ENCODE results near the gene FEM1C. TPM values are rescaled to one million over a fixed set of nuclear protein-coding genes. Genes with fewer than 3 reads are reported as not detected.

The FEM1C gene
- polyA plus RNA-seq, 12 donors = 20.6 to 36.2 (median 29.1) TPM; not detected in 1

DNA sequence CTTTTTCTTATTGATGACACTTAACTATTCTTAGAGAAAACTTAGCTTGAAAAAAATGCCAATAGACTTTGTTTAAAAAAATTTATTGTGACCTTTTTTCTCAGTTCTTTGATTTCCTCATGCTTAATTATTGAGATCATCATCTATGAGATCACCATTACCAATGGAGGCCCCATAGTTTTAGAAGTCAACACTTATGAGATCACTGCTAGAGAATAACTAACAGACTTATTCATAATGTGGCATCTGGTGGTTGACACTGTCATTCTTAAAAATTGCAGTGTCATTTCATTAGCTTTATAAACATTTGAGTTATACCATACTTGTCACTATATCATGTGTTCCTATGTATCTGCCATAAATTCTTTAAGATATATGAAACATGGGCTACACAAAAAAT, 14.9 kb upstream of the FEM1C start:
- DNase-seq = no peak

DNA sequence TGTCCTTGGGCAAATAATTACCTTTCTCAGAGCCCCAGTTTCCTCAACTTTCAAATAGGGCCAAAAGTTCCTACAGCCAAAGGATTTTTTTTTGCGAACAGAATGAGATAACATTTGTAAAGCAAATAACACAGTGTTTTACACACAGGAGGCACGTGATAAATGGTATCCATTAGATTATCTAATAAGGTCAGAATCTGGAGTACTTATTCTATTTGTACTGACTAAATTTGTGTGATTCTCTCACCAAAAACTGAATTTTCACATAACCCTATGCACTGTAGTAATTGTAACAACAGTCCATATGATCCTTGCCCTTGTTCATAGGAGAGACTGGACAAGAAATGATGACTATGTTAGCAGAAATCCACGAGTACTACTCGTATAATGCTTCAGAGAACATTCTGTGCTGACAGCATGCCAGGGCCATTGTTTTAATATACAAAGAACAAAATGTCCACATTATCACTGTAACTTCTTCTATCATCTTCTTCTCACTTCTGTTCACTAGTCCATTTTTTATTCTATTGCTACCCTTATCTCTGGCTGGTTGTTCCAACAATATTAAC, 13.9 kb upstream of the FEM1C start:
- no peak for DNase-seq

DNA sequence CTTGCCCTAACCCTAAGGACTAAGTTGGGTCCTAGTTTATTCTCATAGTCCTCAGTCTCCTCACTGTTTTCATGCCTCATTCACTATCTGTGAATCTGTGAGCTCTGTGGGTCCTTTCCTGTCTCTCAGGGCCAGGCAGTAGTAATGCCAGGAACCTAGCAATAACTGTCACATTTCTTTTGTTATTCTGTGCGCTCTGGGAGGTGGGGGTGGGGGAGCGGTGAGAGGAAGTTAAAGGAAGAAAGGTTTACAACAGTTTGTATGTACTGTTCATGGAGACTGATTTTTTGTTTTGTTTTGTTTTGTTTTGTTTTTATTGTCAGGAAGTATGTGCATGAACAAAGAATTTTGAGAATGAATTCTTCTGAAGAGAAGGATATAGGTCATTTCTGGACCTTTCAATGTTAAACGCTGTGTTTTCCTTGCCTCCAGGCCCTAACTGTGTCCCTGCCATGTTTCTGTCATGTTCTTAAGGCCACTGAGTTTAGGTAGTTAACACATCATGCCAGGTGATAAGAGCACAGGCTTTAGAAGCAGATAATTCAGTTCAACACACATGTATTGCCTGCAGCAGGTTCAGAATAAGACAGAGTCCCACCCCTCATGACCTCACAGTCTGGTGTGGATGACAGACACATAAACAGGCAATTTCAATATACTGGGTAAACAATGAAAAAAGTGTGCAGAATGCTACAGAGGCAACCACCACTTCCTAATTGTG, 13.3 kb upstream of the FEM1C start:
- no peak for DNase-seq

DNA sequence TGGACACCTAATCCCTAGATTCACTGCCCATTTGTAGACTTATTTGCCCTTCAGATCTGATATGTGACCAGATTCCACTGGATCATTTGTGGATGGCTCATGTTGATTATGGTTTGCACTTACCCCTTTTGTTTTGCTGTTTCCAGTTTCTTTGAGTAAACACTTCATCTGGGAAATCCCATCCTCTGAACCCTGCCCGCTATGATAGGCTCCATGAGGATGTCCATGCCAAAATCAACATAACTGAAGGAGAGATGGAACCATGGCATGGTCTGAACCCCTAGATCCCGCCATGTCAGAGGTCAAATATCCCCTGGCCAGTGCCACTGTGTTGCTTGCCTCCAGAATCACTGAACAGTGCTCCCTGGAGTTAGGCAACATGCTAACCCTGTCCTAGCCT, 11.7 kb upstream of the FEM1C start:
- no peak for DNase-seq

DNA sequence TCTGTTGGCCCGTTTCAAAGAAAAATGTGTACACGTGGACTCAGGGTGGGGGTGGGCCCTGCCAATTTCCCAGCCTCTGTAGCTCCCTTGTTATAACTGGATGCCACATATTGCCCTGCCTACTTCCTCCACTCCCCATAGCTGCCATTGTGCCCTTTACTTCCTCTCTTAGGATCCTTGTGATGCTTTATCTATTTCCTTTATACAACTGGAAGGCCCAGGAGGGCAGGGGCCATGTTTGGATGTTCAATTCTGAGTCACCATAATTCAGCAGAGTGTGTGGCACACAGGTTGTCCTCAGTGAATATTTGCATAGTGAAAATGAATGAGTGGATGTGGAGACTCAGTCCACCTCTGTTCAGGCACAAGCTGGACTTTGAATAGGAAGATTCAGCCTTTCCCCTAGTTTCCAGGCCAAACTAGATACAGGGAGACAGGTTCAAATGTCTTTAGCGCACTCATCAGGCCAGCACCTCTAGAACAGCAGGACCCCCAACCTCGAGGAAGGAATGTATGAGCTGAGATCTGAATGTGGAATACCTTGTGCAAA, 10.6 kb upstream of the FEM1C start:
- no peak for DNase-seq

DNA sequence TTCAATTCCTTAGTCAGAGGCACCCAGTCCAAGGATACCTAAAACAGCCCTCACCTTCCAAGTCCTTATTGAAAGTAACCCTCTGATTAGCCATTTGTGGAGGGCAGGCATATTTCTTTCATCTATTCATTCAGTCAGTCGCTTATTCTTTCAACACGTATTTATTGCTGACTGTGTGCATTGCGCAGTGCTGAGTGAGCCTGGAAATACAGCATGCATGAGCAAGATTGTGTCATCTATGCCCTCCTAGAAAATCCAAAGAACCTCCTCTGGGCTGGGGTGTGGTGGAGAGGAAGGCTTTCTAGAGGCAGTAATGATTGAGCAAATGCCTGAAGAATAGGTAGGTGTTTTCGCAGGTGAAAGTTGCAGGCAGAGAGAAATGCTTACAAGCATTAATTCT, 8.5 kb upstream of the FEM1C start:
- no peak for DNase-seq

DNA sequence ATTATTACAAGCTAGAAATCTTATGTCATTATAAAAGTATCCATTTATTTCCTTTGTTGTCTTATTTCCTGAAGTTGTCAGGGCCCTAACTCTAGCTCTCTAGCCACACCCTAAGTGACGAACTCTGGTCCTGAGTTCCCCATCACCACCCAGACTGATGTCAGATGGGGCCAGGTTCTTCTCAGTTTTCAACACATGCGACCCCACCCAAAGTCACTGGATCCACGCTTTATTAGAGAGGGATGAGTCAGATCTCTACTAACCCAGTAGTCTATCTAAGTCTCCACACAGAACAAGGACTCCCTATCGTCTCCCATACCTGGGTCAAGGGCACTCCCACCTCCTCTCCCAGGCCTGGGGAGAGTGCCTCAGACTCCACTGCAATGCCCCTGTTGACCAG, 6.8 kb upstream of the FEM1C start:
- DNase-seq = no peak

DNA sequence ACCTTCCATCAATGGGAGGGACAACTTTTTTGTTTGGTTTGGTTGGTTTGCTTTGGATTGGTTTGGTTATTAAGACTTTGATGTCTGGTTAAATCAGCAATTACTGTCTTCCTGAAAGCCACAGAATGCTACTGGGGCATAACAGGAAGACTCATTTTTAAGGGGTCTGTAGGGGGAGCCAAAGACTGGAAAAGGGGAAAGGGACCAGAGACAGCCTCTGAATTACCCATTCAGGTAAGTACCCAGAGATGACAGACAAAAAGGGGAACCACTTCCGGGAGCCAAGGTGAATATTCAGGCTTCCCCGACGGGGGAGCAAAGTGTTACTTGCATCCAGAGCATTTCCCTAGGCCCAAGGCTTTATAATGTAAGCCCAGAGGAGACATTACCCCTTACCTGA, 4.6 kb upstream of the FEM1C start:
- DNase-seq = no peak

DNA sequence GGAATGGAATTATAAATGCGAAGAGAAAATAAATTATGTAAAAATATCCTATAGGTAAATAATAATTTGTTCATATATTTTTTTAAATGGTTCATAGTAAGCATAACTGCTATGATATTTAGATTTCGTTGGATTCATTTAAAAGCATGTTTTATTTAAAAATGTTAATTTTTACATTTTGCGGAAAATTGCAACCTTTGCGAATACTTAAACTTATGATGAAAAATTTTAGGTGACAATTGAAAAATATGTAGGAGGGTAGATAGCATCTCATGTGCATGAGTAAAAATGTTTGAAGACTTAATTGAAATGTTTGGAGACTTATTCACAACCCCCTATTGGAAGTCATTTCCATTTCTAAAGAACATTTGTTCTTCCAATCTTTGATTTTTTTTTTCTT, 4.1 kb upstream of the FEM1C start:
- no peak for DNase-seq

DNA sequence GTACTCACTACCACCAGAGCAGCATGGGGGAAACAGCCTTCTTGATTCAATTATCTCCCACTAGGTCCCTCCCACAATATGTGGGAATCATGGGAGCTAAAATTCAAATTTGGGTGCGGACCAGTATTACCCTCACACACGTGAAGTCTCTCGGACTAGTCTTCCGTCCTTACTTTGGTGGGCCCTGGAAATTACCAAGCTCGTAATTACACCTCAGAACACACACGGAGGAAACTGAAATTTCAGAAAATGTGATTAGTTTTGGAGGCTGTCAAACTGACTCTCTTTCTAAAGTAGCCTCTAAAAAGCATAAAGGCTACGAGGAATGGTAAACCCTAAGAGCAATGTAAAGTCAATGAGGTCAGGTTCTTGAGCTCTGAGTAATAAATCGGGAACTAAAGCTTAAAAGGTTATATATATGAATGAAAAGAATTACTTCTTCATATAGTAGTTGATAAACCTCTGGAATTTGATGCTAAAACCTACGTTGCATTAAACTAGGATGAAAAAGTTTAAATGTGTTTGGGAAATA, 842 bp upstream of the FEM1C start:
- DNase-seq = no peak

DNA sequence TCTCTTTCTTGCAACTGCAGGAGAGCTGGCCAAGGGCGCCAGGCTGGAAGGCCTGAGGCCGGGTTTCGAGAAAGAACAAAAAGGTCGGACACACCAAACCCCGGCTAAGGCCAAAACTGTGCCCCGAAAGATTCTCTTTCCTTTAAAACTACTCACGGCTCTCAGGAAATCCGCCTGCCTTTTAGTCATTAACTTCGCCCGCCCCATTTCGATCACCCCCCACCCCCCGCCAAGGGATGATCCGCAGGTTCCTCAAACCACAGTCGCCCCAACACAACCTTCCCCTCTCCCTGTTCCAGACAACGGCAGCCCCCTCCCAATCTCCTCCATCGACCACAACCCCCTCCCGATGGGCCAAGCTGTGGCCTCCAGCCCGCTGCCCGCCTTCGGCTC, 536 bp downstream of the FEM1C start:
- peak; percentile 63 for DNase-seq

DNA sequence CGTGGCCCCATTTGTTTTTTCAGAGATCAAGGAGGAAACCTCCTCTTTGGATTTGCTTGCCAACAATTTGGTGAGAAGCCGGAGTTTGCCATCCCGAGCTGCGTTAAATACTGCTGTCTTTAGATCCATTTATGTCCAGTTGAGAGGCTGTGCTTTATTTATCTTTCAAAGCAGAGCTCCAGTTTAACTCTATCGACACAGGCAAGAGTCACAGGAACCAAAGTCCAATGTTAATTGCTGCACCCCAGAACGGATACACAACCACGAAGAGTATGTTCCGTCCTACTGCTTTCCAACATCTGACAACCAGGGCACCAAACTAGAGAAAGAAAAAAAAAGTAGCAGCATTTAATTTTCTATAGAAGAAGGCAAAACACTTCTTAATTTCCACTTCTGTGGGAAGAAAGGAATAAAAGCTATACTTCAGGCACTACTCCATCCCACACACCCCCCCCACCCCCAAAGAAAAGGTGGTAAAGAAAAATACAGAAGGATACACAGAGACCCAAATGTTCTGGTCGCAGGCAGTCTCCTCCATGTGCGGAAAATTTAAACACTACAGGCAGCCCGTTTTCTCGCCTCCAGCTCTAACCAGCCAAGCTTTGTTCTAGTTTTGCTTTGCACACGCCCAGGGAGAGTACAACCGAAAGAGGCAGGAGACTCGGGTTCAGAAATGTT, 1.1 kb downstream of the FEM1C start:
- no peak for DNase-seq

DNA sequence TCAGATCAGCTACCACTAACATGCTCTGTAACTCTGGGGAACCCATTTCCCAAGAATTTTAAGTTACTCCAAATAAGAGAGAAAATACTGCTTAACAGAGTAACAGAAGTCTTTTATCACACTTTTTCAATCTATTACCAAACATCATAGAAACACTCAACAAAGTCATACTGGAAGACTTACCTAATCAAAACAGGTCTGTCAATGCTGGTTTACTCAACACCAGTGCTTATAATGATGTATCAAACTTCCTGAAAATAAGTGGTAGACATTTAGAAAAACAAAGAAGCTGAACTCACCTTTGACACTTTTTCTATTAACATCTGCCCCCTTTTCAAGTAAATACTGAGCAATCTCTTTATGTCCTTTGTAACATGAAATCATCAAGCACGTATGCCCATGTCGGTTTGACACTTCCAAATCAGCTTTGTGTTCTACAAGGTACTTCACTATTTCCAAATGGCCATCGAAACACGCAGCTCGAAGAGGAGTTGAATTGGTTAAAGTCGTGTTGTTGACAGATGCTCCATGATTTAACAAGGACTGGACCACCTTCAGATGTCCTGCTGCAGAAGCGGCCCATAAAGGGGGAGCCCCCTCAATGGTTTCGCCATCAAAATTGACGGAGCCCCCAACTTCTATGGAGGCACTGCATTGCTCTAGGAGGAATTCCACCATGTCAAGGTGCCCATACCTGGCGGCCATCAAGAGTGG, 1.8 kb downstream of the FEM1C start:
- no peak for DNase-seq

DNA sequence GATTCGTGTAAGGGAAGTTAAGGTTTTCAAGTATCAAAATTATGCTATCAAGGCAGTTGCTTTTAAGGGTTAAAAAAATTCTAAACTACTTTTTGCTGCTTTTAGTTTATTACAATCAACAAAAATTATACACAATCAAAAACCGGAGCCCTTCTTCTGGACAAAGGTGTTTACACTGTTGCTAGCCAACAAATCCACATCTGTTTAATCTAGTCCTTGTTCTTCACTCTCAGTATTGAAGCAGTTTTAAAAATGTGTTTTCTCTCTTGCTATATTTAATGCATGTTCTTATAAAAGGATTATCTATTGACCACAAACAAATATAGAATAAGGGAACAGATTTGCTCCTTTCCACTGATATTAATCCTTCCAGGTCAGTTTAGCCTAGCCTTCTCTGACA, 2.5 kb downstream of the FEM1C start:
- no peak for DNase-seq

DNA sequence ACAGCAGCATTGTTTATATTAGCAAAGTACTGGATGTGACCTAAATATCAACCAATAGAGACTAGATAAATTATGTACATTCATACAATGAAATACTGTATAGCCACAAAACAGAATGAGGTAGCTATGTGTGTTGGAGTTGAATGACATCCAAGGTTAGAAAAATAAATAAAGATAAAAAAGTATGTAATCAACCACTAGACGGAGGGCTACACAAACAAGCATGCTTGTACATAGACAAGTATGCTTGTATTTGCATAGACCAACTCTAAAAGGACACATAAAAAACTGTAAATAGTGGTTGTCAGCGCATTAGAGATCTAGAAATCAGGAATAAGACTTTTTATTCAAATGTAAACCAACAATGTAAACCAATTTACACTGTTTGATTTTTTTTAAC, 3.0 kb downstream of the FEM1C start:
- DNase-seq = no peak

DNA sequence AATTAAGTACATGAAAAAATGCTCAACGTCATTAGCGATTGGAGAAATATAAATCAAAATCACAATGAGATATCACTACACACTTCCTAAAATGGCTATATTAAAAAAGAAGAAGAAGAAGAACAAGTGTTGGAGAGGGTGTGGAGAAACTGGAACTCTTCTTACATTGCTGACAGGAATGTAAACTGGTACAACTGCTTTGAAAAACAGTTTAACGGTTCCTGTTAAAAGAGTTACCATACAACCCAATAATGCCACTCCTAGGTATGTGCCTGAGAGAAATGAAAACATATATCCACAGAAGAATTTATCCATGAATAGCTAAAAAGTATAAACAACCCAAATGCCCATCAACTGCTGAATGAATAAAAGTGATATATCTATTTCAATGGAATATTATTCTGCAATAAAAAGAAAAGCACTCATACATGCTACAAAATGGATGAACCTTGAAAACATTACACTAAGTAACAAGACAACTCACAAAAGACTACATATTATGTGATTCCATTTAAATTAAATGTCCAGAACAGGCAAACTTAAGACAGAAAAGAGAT, 9.0 kb downstream of the FEM1C start:
- no peak for DNase-seq

DNA sequence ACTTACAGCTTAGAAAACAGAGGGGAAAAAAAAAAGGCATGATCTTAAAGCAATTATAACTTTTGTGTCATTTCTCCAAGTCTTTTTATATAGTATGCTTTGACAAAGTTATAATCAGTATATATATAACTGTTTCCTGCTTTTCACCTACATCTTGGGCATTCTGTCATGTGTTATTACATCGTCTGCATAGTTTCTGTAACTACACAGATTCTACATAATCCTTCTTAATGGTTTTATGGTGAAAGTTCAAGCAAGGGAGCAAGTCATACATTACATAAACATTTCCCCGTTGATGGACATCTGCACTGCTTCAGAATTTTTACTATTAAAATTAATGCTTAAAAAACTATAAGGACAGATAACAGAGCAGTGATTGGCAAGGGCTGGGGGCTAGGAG, 12.1 kb downstream of the FEM1C start:
- no peak for DNase-seq

DNA sequence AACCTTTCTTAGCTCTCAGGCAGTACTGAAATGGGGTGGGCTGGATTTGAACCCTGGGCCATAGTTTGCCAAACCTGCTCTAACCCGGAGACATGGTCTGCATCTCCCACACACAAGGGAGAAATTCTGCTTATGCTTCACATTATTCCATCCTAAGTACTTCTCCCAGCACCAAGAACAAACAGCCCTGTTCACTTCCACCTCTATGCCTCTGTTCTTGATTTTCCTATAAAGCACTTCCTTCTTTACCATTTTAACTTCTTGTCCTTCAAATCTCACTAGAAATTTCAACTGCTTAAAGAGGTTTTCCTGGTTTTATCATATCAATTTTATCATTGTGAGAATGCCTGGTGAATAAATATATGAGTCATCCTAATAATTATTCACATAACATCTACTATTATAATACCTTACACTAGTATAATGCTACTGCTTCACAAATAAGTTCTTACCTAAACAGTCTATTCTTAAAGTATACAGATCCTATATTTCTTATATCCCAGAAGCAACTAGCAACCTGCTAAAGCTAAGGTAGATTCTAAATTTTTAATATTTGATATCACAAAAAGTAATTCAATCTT, 12.7 kb downstream of the FEM1C start:
- no peak for DNase-seq

DNA sequence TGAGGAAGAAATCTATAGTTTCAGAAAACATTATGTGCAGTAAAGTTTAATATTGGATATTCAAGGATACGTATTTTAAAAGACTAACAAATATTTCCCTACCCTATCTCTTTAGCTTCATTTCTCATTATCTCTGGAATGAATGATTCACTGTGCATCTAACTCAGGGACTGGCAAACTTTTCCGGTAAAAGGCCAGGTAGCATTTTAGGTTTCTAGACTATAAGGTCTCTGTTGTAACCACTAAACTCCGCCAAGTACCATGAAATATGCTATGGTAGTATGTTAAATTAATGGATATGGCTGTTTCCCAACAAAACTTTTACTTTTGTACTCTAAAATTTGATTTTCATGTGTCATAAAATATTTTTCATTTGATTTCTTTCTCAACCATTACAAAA, 13.2 kb downstream of the FEM1C start:
- no peak for DNase-seq

DNA sequence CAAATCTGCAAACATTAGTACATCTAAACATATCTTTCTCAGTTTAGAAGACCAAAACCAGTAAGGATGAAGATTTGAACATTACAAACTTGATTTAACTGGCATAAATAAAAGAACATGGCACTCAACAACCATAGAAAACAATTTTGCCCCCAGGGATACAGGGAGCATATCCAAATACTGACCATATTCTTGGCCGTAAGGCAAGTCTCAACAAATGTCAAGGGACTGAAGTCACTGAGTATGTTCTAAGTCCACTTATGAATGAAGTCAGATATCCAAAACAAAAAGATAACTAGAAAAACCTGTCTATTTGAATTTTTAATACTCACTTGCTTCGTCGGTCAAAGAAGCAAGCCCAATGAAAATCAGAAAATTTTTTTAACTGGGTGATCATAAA, 14.1 kb downstream of the FEM1C start:
- no peak for DNase-seq

DNA sequence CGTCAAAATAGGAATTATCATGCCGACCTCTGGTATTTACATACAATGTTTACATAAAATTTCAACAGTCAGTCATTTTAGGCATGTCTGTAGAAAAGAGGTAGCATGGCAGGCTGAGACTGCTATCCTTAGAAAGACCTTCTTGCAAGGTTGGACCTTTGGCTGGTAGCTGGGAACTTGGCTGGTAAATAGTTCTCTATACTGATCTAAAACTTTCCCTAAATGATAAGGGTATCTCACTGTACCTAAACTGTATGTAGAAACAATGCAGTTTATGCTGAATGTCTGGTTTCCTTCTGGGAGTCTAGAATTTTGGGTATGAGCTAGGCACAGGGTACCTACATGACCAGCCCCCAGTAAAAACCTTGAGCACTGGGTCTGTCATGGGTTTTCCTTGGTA, 18.0 kb downstream of the FEM1C start:
- DNase-seq = no peak
